MM.1S (cell line): ENCODE data around the gene PNKP.

Experiments
- DNase-seq: peaks from one replicate; pipeline ENCODE4 v3.0.0-alpha.2; 2015
- H2AFZ ChIP-seq: fragments of 300-600 bp; sonication (generic); 2 replicates; pipeline ENCODE4 v1.6.0; 2016; ENCODE audit warnings: antibody characterized with exemption, low read length
- H3F3A ChIP-seq: fragments of 300-600 bp; sonication (generic); 2 replicates; pipeline ENCODE4 v1.6.1; 2016; ENCODE audit warnings: mild to moderate bottlenecking, antibody characterized with exemption, low read length, moderate library complexity, mixed read lengths; ENCODE audit not compliant: insufficient read depth
- H3K27ac ChIP-seq: fragments of 300-600 bp; sonication (generic); 2 replicates; pipeline ENCODE4 v1.5.1; 2016; ENCODE audit warnings: mild to moderate bottlenecking, low read length
- H3K27me3 ChIP-seq: fragments of 300-600 bp; sonication (generic); replicated peaks from 2 replicates; pipeline ENCODE4 v1.6.0; 2016; ENCODE audit warnings: low read length; ENCODE audit not compliant: insufficient read depth
- H3K36me3 ChIP-seq: fragments of 300-600 bp; sonication (generic); replicated peaks from 2 replicates; pipeline ENCODE4 v1.6.1; 2016; ENCODE audit warnings: mild to moderate bottlenecking, low read length, mixed read lengths; ENCODE audit not compliant: insufficient read depth
- H3K4me1 ChIP-seq: fragments of 300-600 bp; sonication (generic); 2 replicates; pipeline ENCODE4 v1.6.1; 2016; ENCODE audit warnings: low read length, mixed read lengths
- H3K4me2 ChIP-seq: fragments of 300-600 bp; sonication (generic); 2 replicates; pipeline ENCODE4 v1.6.0; 2016; ENCODE audit warnings: low read depth, low read length
- H3K4me3 ChIP-seq: fragments of 300-600 bp; sonication (generic); 2 replicates; pipeline ENCODE4 v1.5.1; 2016; ENCODE audit warnings: low read length, mixed read lengths
- H3K79me2 ChIP-seq: fragments of 300-600 bp; sonication (generic); 2 replicates; pipeline ENCODE4 v1.6.1; 2016; ENCODE audit warnings: mixed run types, low read length, mixed read lengths
- H3K9ac ChIP-seq: fragments of 300-600 bp; sonication (generic); 2 replicates; pipeline ENCODE4 v1.6.1; 2016; ENCODE audit warnings: low read length, mixed read lengths
- H3K9me2 ChIP-seq: fragments of 300-600 bp; sonication (generic); replicated peaks from 2 replicates; pipeline ENCODE4 v1.6.1; 2016; ENCODE audit warnings: mild to moderate bottlenecking, low read length, mixed read lengths; ENCODE audit not compliant: insufficient read depth
- H3K9me3 ChIP-seq: fragments of 300-600 bp; sonication (generic); replicated peaks from 2 replicates; pipeline ENCODE4 v1.6.1; 2016; ENCODE audit warnings: mild to moderate bottlenecking, low read length, mixed read lengths; ENCODE audit not compliant: insufficient read depth
- H4K20me1 ChIP-seq: fragments of 300-600 bp; sonication (generic); 2 replicates; pipeline ENCODE4 v1.6.1; 2016; ENCODE audit warnings: mild to moderate bottlenecking, low read length, moderate library complexity, mixed read lengths; ENCODE audit not compliant: insufficient read depth
- CTCF ChIP-seq: fragments of 300-600 bp; sonication (generic); IDR thresholded peaks from 2 replicates; pipeline ENCODE4 v1.5.1; 2016; ENCODE audit warnings: antibody characterized with exemption, low read length, mixed read lengths
- EZH2 ChIP-seq: fragments of 300-600 bp; sonication (generic); optimal IDR thresholded peaks from 2 replicates; pipeline ENCODE3; 2017; ENCODE audit warnings: low read depth, mild to moderate bottlenecking, antibody characterized with exemption, low read length, mixed read lengths
- EZH2phosphoT487 ChIP-seq: fragments of 300-600 bp; sonication (generic); IDR thresholded peaks from 2 replicates; pipeline ENCODE4 v1.6.1; 2018; ENCODE audit warnings: antibody characterized with exemption, low read length

PNKP gene

GRCh38 chr19:49892716-49893115 lies 25.3 kb upstream of the PNKP start:
- Histone ChIP-seq H3K4me3 (no peak overlapping the region), H3K27me3 (peaks cover 5% of the 10 kb centered on the region; the same call in 1 of the 2 replicates), H3K4me2 (no peak overlapping the region), H3K4me1 (peaks cover 14% of the 10 kb centered on the region), H4K20me1 (no peaks in the 10 kb centered on the region), H3K9me2 (no peaks in the 10 kb centered on the region), H3K27ac (no peak overlapping the region), H3K36me3 (no peaks in the 10 kb centered on the region), H3F3A (peaks cover 16% of the 10 kb centered on the region; the same call in 1 of the 2 replicates), H3K79me2 (no peaks in the 10 kb centered on the region), H3K9me3 (no peaks in the 10 kb centered on the region), H2AFZ (no peak overlapping the region), H3K9ac (no peak overlapping the region)
- no peak for DNase-seq
- TF ChIP-seq CTCF (no peak), EZH2phosphoT487 (no peak), EZH2 (no peak)

- Histone ChIP-seq H3K9me2 (no peaks in the 10 kb centered on the region), H4K20me1 (no peaks in the 10 kb centered on the region), H3K27ac (no peak overlapping the region), H3K4me3 (no peak overlapping the region), H3F3A (peaks cover 3% of the 10 kb centered on the region; the same call in 1 of the 2 replicates), H3K36me3 (no peaks in the 10 kb centered on the region), H3K79me2 (no peaks in the 10 kb centered on the region), H3K4me2 (no peak overlapping the region), H3K4me1 (0 out of 2 replicates have a peak, but pooled peaks cover 2% of the 10 kb centered on the region), H3K9me3 (no peaks in the 10 kb centered on the region), H2AFZ (no peak overlapping the region), H3K9ac (no peak overlapping the region), H3K27me3 (peaks cover 5% of the 10 kb centered on the region; the same call in 1 of the 2 replicates)
- TF ChIP-seq EZH2 (no peak), CTCF (no peak), EZH2phosphoT487 (no peak)
- DNase-seq: no peak
Observed at GRCh38 chr19:49891393-49891792, 24.0 kb upstream of the PNKP start.

GRCh38 chr19:49890349-49891311 lies 23.3 kb upstream of the PNKP start:
- H4K20me1 ChIP-seq: no peaks in the 10 kb centered on the region
- H3K36me3 ChIP-seq: no peaks in the 10 kb centered on the region
- H3K27ac ChIP-seq: peak overlapping the region; percentile 13; the same call in 1 of the 2 replicates
- TF ChIP-seq EZH2phosphoT487: no peak
- H3K27me3 ChIP-seq: peaks cover 5% of the 10 kb centered on the region; the same call in 1 of the 2 replicates
- peak overlapping the region; percentile 88 for H3K4me2 ChIP-seq
- peak overlapping the region; percentile 23; the same call in 1 of the 2 replicates for H3K9ac ChIP-seq
- peak; percentile 56 for DNase-seq
- peak overlapping the region; percentile 54 for H3K4me3 ChIP-seq
- H3K9me3 ChIP-seq: no peaks in the 10 kb centered on the region
- H3K9me2 ChIP-seq: no peaks in the 10 kb centered on the region
- no peaks in the 10 kb centered on the region for H3F3A ChIP-seq
- H3K4me1 ChIP-seq: no peaks in the 10 kb centered on the region
- peak overlapping the region; percentile 69 for H2AFZ ChIP-seq
- no peaks in the 10 kb centered on the region for H3K79me2 ChIP-seq
